ENCODE results near the gene HBD. TPM values are rescaled to one million over a fixed set of nuclear protein-coding genes. Genes with fewer than 3 reads are reported as not detected.
A peak's percentile ranks its signal among the peaks of the same experiment; 100 is the strongest.
"Not testable (repeated sequence)": the region's sequence is repeated elsewhere in the genome, so short reads cannot be mapped to it uniquely, and the experiment has no call there.

Gene HBD
- polyA plus RNA-seq (ENCODE audit: insufficient read length) = not detected

- no peak for DNase-seq (ENCODE audit: low read depth)
Measured at GRCh38 chr11:5234381-5234834, at the start of gene HBD. TSS of gene HBD (minus strand) at chr11:5234483. CDS start at chr11:5234433, 50 bp downstream.

DNA sequence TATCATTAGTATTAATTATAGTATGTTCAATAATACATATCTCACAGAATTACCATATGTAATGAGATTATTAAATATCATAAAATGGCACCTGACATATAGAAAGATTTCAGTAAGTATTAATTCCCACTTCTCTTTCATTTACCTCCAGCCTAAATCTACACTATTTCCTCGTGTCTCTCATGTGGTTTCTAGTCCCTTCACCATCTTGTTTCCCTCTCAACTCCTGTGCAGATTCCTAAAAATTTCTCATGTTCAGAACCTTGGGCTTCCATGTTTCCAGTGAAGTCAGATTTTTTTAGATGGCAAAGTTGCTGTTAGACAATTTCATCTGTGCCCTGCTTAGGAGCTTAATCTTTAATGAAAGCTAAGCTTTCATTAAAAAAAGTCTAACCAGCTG is 49.6 kb upstream of the HBD start:
- no peak for DNase-seq (ENCODE audit: low read depth)

DNA sequence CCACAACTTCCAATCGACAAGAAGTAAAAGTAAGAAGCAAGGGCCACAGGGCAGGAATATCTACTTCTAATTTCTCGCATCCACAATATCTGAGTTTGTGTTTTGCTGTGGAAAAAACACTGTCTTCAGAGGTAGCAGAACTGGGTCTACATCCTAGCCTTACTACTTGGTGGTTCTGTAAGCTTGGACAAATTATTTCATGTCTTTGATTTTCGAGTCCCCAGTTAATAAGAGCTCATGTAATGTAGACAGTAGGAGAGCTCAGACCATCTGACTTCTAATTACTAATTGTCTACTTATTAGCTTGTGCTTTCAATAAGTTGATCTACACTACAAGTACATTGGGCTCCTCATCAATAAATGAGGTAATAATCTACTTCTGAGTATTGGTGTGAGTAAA is 48.8 kb upstream of the HBD start:
- no peak for DNase-seq (ENCODE audit: low read depth)

DNA sequence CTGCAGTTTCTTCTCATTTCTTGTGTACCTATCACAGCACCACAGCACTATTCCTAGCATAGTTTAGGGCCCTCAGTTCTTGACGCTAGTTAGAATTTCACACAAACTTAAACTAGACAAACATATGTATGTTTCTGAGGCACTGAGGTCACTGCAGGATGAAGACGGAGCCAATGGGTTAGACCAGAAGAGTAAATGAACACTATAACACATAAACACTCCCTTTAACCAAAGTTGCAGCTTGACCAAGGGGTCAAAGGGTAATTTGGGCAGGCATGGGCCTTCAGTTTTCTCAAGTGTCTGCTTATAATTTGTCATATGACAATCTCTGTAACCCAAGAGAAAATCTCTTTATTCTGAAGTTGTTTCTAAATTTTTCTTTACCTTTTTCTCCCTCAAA is 48.3 kb upstream of the HBD start:
- DNase-seq (ENCODE audit: low read depth) = no peak

DNA sequence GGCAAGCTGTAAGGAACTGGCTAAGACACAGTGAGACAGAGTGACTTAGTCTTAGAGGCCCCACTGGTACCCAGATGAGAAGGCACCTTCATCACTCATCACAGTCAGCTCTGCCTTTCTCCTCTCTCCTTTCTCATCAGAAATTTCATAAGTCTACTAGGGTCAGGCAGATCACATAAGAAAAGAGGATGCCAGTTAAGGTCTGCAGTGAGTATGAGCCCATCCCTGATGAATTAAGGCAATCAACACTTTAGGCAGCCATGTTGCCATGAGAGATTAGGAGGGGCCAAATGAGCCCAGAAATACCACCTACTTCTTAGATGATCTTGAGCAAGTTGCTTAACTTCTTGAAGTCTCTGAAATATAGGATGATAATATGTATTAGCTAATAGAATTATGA is 47.3 kb upstream of the HBD start:
- DNase-seq (ENCODE audit: low read depth) = no peak

- peak; percentile 20 for DNase-seq (ENCODE audit: low read depth)
Measured at GRCh38 chr11:5280582-5281102, 46.4 kb upstream of the HBD start.

- DNase-seq (ENCODE audit: low read depth) = no peak
Measured at GRCh38 chr11:5279471-5280090, 45.3 kb upstream of the HBD start.

GRCh38 chr11:5277807-5278382 is 43.6 kb upstream of the HBD start:
- no peak for DNase-seq (ENCODE audit: low read depth)

- no peak for DNase-seq (ENCODE audit: low read depth)
Measured at GRCh38 chr11:5276697-5277096, 42.4 kb upstream of the HBD start.

- DNase-seq (ENCODE audit: low read depth) = no peak
Measured at GRCh38 chr11:5275369-5276110, 41.3 kb upstream of the HBD start.

DNA sequence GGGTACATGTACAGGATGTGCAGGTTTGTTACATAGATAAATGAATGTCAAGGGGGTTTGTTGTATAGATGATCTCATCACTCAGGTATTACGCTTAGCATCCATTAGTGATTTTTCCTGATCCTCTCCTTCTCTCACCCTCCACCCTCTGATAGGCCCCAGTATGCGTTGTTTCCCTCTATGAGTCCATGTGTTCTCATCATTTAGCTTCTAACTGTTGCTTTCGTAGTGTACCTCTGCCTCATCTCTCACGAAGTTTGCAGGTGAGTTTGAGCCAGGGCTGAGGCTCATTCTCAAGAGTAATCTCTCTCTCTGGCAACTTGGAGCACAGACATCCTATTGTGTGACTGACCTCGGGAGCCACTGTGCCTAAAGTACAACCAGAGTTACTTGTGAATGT is 40.1 kb upstream of the HBD start:
- DNase-seq (ENCODE audit: low read depth) = no peak

DNA sequence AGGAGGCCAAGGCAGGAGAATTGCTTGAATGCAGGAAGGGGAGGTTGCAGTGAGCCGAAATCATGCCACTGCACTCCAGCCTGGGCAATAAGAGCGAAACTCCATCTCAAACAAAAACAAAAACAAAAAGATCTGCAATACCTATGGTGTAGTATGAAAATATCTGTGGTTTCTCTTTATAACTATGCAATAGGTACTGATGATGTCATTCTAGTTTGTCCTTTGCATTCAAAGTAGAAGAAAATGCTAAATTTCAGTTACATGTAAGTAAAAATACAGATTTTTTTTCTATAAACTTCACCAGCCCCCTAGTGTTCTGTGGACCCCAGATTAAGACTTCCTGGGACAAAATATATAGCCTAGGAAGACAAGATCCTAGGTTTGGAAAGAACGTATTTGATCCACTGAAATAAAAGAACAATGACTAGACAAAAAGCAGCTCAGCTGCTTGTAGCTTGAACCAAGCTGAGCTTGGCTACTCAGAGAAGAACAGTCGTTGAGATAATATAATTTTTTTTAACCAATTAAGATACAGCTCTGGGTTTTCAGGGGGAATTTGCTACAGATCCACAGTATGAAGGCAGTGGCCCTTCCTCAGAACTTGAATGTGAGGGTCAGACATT is 38.2 kb upstream of the HBD start:
- DNase-seq (ENCODE audit: low read depth) = no peak

DNA sequence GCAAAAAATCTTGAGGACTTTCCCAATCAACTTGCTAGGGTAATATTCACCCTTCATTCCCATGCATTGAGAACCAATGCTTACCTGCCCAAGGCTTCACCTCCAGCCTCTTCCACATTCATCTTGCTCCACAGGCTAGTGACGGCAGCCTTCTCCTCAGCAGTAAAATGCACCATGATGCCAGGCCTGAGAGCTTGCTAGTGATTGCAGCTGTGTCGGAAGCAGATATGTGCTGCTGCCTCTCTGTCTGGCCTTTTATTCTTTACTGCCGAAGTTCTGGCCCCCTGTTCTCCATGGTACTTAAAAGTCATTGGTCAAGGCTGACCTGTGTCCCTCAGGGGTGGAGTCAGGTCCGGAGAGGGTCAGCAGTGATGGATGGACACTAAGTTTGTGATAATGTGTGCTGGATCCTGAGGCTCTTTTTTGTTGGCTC is 35.4 kb upstream of the HBD start, which contains the start of gene HBE1:
Gene HBE1, minus strand, starts transcription at position 231 of the 433 bp plus-strand sequence. Its CDS starts 55 bp downstream, at position 176.
- DNase-seq (ENCODE audit: low read depth) = no peak

- no peak for DNase-seq (ENCODE audit: low read depth)
Measured at GRCh38 chr11:5267033-5267563, 32.8 kb upstream of the HBD start.

- DNase-seq (ENCODE audit: low read depth) = no peak
Measured at GRCh38 chr11:5266609-5267008, 32.3 kb upstream of the HBD start.

DNA sequence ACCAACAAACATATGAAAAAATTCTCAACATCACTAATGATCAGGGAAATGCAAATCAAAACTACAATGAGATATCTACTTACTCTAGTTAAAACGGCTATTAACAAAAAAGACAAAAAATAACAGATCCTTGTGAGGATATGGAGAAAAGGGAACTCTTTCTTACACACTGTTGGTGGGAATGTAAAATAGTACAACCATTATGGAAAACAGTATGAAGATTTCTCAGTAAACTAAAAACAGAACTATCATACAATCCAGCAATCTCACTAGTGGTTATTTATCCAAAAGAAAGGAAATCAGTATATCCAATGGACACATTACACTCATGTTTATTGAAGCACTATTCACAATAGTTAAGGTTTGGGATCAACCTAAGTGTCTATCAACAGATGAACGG is 31.5 kb upstream of the HBD start:
- no peak for DNase-seq (ENCODE audit: low read depth)

DNA sequence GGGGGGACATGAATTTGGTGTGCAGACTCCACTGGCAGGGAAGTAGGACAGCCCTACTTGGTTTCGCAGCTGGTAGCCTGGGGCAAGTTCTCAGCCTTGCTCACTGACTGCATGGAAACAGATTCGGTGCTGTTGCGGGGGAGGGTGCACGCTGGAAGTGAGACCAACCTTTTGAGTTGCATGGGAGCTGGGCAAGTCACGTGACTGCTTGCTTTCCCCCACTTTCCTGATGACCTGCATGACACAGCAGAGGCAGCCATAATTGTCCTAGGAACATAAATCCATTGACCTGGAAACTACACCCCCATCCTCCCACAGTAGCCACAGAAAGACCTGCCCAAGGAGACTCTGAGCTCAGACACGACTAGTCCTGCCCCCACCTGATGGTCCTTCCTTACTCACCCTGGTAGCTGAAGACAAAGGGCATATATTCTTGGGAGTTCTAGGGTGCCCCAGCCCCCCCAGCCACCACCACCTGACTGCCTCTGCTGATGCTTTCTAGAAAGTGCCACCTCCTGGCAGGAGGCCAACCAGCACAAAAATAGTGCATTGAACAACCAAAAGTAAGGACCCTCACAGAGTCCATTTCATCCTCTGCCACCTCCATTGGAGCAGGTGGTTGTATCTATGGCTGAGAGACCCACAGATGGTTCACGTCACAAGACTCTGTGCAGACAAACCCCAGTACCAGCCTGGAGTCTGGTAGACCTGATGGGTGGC is 24.4 kb upstream of the HBD start:
- no peak for DNase-seq (ENCODE audit: low read depth)

- DNase-seq (ENCODE audit: low read depth) = no peak
Measured at GRCh38 chr11:5257296-5257695, 23.0 kb upstream of the HBD start.

GRCh38 chr11:5254646-5255413 is 20.5 kb upstream of the HBD start, which contains the start of gene HBG2:
TSS of gene HBG2 (minus strand) at chr11:5254781. CDS start at chr11:5254728, 53 bp downstream.
- DNase-seq (ENCODE audit: low read depth) = not testable (repeated sequence)

- DNase-seq (ENCODE audit: low read depth) = not testable (repeated sequence)
Measured at GRCh38 chr11:5254023-5254422, 19.7 kb upstream of the HBD start.

Measured in forelimb muscle (tissue), 1 donor.